Suppressor macrophage treated with lipopolysaccharide for 1 hour (primary cell): Measurements from ENCODE around the gene SIPA1L3.

Experiments
- DNase-seq, 3 donors: peaks; one replicate each; pipeline ENCODE4 v3.0.0-alpha.2; 2020 to 2022

SIPA1L3 gene

GRCh38 chr19:38122402-38123093 lies 215.5 kb downstream of the SIPA1L3 start:
- DNase-seq, result no peak

- no peak for DNase-seq
These were observed 218.2 kb downstream of the SIPA1L3 start for GRCh38 chr19:38125238-38125637.

GRCh38 chr19:38130399-38130798 lies 223.4 kb downstream of the SIPA1L3 start:
- no peak for DNase-seq

- DNase-seq, result no peak
These were observed 225.8 kb downstream of the SIPA1L3 start for GRCh38 chr19:38132781-38133180.

GRCh38 chr19:38133319-38133718 lies 226.3 kb downstream of the SIPA1L3 start:
- no peak for DNase-seq

- DNase-seq, result peak; percentile 43 to 59 (median 52)
These were observed 227.6 kb downstream of the SIPA1L3 start for GRCh38 chr19:38134540-38135149.

- DNase-seq, result peak; percentile 42 to 73 (median 55)
These were observed 228.4 kb downstream of the SIPA1L3 start for GRCh38 chr19:38135150-38135998.

GRCh38 chr19:38139122-38139521 lies 232.1 kb downstream of the SIPA1L3 start:
- no peak for DNase-seq

GRCh38 chr19:38141108-38141507 lies 234.1 kb downstream of the SIPA1L3 start:
- no peak for DNase-seq

- peak; percentile 21 to 46 (median 39) for DNase-seq
These were observed 235.4 kb downstream of the SIPA1L3 start for GRCh38 chr19:38142176-38143035.

GRCh38 chr19:38143847-38144246 lies 236.8 kb downstream of the SIPA1L3 start:
- no peak for DNase-seq

GRCh38 chr19:38144667-38145066 lies 237.7 kb downstream of the SIPA1L3 start:
- no peak for DNase-seq

- peak in 2 of 3 donors; percentile 33 to 38 for DNase-seq
These were observed 238.6 kb downstream of the SIPA1L3 start for GRCh38 chr19:38145623-38146022.

- DNase-seq, result no peak
These were observed 241.3 kb downstream of the SIPA1L3 start for GRCh38 chr19:38148337-38148736.

GRCh38 chr19:38149661-38150061 lies 242.7 kb downstream of the SIPA1L3 start:
- DNase-seq, result peak in 1 of 3 donors; percentile 11

GRCh38 chr19:38151242-38151641 lies 244.2 kb downstream of the SIPA1L3 start:
- no peak for DNase-seq

- no peak for DNase-seq
These were observed 245.7 kb downstream of the SIPA1L3 start for GRCh38 chr19:38152461-38153379.

GRCh38 chr19:38155453-38155852 lies 248.4 kb downstream of the SIPA1L3 start:
- DNase-seq, result no peak

GRCh38 chr19:38158730-38159129 lies 251.7 kb downstream of the SIPA1L3 start:
- DNase-seq, result no peak

- DNase-seq, result no peak
These were observed 255.1 kb downstream of the SIPA1L3 start for GRCh38 chr19:38162094-38162493.

- no peak for DNase-seq
These were observed 255.6 kb downstream of the SIPA1L3 start for GRCh38 chr19:38162632-38163031.
